Stimulated activated CD4-positive, alpha-beta T cell treated with anti-CD3 and anti-CD28 coated beads, Interleukin-4, amount 100 ng/mL, for 4 hours (primary cell): ENCODE results near the gene LRGUK.
"Not testable (repeated sequence)": the region's sequence is repeated elsewhere in the genome, so short reads cannot be mapped to it uniquely, and the experiment has no call there.

Experiments used
- DNase-seq, 2 experiments: peaks; one replicate each; pipeline ENCODE4 v3.0.0-alpha.2; 2020

LRGUK gene

DNA sequence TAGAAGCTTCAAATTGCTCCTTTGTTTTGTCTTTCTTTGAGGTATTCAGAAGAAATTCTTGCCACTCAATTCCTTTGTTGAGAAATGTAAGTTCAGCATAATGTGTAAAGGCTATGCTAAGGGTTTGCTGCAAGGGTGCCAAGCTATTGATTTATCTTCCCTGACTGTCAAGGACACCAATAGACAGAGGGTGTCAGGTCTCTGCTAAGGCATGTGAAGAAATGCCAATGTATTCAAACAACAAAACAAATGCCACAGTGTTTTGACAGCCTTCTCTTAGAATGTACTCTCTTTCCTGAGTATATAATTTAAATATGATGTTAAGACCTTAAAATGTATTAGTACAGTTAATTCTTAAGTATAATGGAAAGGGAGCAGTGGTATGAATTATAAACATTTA, 62.4 kb downstream of the LRGUK start:
- no peak for DNase-seq

DNA sequence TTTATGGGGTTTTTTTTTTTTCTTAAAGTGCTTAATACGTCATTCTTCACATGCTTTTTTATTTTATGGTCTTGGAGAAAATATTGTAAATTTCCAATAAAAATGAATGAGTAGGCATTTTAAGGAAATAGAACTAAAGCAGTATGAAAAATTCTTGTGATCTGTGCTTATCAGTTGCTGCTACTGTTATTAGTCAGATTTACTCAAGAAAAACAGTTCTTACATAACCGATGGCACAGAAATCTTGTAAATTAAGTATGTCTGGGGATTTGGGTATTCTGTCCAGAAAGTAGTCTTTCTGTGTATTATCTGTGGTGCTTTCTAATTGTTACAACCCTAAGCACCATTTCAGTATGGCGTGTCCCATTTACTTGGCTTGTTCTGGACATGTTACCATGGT, 64.7 kb downstream of the LRGUK start:
- no peak for DNase-seq

DNA sequence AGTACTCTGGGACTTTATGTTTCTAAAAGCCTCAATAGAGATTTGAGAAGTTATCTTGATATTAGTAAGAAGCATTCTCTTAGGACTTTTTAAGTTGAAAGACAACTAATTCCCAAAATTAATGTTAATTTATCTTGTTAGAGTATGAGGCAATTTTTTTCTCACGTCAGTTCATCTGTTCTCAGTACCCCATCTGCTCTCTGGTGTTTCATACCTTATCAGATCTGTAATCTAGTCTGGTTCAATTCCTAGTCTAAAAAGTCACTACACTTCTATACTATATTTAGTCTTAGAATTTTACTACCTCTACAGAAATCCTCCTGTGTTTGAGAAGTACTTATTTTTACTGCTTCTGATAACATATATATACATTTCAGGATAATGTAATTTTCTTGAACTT, 66.1 kb downstream of the LRGUK start:
- no peak for DNase-seq

DNA sequence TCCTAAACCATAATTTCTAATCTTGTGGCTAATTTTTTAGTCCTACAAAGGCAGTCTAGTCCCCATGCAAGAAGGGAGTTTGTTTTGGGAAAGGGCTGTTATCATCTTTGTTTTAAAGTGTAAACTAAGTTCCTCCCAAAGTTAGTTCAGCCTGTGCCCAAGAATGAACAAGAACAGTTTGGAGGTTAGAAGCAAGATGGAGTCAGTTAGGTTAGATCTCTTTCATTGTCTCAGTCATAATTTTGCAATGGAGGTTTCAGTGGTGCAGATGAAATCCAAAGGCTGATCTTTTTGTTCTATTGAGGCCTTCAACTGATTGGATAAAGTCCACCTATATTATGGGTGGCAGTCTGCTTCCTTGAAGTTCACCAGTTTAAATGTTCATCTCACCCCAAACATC, 68.1 kb downstream of the LRGUK start:
- no peak for DNase-seq

- no peak for DNase-seq
Measured at GRCh38 chr7:134196439-134196838, 69.3 kb downstream of the LRGUK start.

- DNase-seq: no peak
Measured at GRCh38 chr7:134197345-134197744, 70.2 kb downstream of the LRGUK start.

GRCh38 chr7:134200970-134201369, 73.8 kb downstream of the LRGUK start:
- DNase-seq: no peak

DNA sequence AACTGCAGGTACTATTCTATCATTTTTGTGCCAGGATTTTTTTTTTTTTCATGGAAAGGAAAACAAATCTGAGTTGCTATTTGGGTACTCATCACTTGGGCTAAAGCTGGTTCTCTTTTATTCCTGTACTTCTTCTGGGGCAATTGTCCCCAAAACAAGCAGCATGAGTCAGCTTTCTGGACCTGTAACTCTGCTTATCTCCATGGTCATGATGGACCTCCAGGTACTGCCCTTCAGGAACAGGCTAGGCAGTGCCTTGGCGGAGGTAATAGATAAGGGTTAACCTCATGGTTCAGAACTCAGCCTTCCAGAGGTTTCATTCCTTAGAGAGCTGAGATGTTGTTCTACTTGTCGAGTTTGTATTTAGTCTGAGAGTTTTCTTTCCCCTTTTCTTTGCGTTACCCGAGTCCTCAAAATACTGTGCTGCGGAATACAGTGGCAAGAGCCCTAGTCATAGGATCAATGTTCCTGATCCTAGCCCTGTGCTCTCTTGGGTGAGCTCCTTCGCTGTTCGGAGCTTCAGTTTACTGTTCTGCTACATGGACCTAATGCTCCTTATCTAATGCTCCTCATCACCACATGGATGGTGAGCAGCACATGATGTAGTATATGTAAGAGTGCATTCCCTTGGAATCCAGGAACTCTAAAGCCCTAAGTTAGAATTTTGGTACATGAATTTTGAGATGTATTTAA, 74.6 kb downstream of the LRGUK start:
- DNase-seq: no peak

DNA sequence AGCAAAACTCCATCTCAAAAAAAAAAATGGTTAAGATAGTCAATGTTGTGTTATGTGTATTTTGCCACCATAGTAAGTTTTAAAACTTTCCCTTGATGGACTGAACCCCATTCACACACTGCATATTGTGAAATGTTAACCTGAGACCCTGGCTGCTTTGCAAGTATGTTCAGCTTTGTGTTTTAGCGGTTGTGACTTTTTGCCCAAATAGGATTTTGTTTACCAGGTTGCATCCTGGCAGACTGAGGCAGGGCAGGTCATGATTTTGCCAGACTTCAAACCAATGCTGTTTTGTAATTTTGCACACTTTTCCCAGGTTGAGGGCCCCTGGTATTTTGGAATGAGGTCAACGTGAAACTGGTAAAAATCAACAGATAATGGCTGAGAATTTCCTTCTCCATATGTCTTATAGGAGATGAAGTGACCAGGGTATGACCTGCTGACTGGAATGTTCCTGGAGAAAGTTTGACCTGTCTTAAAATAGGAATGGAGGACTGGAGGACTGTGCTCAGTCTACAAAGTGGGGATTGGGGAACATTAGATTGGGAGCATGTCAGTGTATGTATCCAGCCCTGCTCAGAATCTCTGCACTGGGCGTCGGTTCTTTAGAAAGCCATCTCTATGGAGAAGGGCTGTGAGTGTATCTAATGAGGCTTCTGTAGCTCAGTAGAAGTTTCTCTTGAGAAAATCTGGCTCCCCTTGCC, 76.2 kb downstream of the LRGUK start:
- DNase-seq: no peak

- DNase-seq: no peak
Measured at GRCh38 chr7:134209322-134210015, 82.3 kb downstream of the LRGUK start.

- no peak for DNase-seq
Measured at GRCh38 chr7:134210227-134210626, 83.1 kb downstream of the LRGUK start.

DNA sequence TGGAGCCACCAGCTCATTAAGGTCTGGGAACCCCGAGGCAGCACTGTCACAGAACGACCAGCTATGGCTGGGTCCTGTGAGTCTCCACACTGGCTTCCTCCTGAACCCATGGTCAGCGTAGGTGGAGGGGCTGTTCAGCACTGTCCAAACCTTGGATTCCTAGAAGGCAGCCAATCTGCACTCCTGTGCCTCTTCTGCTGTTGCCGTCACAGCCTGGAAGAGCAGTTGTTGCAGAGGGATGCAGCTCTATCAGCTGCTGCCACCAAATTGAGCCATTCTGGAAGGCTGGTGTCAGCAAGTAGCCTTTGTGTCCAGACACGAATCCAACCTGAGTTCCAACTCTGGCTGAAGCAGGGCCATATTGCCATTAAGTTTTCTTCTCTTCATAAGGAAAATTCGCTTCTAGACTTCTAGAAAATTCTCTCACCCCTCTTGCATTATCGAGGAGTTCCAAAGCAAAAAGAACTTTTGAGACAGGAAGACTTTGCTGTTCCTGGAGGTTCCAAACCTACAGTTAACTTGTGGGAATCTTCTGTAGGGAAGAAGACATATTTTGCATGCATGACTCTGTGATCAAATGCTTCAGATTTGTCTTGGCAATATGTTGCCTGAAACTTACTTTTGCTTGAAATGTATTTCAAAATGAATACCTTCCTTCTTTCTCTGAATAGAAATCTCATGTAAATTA, 84.0 kb downstream of the LRGUK start:
- no peak for DNase-seq

- DNase-seq: no peak
Measured at GRCh38 chr7:134211817-134212216, 84.7 kb downstream of the LRGUK start.

DNA sequence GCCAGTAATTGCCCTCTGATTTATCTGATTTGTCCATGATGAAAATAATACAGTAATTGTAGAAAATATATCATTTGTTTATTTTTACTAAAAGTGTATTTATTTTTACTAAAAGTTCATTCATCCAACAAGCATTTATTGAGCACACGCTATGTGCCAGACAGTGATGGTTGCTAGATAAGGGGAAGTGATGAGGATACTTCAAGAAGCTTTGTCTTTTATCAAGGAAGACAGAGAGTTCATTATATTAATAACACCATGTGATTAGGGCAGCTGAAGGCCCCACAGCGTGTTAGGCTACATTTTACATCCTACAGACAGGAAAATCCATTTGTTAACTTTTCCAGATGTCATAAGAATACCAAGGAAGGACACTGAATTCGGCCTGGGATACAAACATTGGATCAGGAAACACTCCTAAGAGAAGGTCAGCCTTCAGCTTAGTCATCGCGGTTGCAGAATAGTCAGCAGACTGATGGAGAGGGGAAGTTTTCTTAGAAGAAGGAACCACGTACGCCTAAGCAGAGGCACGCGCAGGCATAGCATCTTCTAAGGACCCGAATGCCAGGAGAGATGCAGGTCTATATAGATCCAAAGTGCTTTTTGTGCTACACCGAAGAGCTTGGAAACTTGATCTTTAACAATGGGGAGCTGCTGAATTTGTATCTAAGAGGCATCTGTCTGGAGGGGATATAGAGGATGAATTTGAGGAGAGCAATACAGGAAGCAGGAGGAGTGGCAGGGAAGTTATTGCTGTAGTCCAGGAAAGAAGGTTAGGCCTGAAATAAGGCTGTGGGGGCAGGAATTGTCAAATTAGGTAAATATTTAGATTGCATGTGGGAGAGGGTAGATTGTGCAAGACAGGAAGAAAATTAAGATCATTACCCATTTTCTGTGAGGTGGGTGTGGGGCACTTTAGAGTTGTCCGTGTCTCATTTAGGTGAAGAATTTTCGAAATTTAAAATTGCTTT, 85.7 kb downstream of the LRGUK start:
- DNase-seq: no peak

- DNase-seq: no peak
Measured at GRCh38 chr7:134220236-134220635, 93.1 kb downstream of the LRGUK start.

- DNase-seq: not testable (repeated sequence)
Measured at GRCh38 chr7:134231296-134231695, 104.2 kb downstream of the LRGUK start.

- DNase-seq: no peak
Measured at GRCh38 chr7:134234216-134234615, 107.1 kb downstream of the LRGUK start.

GRCh38 chr7:134245253-134245652, 118.1 kb downstream of the LRGUK start:
- DNase-seq: no peak

- DNase-seq: no peak
Measured at GRCh38 chr7:134246347-134246746, 119.2 kb downstream of the LRGUK start.

DNA sequence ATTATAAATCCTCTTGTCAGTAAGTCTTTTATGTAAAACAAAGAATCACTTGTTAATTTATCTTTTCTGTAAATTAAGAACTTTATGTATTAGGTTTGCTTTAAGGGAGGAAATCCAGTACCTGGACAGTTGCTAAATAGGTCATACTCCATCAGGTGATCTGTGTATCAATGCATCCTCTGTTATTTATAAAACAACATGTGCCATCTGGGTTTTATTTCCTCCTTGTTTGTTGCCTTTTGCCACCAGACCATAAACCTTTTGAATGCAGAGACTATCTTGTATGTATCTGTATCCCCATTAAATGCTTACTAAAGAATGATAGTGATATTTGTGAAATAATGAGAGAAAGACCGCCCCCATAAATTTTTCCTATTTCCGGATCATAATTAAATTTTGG, 119.6 kb downstream of the LRGUK start:
- no peak for DNase-seq

DNA sequence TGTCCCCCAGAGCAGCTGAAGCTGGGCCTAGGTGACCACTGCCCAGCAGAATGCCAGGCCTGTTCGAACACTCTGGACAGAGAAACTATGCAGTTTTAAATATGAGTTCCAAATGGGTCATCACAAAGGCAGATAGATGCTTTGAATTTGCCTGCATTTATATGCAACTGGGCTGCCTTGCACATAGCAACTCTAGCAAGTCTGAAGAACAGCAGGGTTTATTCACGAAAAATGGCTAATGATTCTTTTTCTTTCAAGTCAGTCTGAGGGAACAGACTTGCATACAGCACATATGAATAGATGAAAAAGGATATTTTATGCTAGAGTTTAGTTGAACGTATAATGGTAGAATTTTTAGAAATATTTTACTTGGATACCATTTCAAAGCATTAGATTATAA, 121.1 kb downstream of the LRGUK start:
- DNase-seq: no peak

GRCh38 chr7:134254311-134254710, 127.2 kb downstream of the LRGUK start:
- no peak for DNase-seq
